WTC11 (cell line): ENCODE results near the gene MAPK12. TPM values are rescaled to one million over a fixed set of nuclear protein-coding genes. Genes with fewer than 3 reads are reported as not detected.
A peak's percentile ranks its signal among the peaks of the same experiment; 100 is the strongest.

Experiments used
- ATAC-seq: fragments of 200-7000 bp; cut with Tn5 transposase; 2 replicates; pipeline ENCODE4 v1.10.0; 2021; ENCODE audit warnings: mild to moderate bottlenecking, moderate library complexity
- CTCF ChIA-PET: fragments of 300-600 bp; sonication (Branson Sonifier 250); formaldehyde crosslinking; loops from one replicate; lab custom pipeline; 2021; ENCODE audit warnings: antibody characterized with exemption; lab: Charles Lee
- POLR2A ChIA-PET: fragments of 350-600 bp; sonication (Branson Sonifier 250); formaldehyde crosslinking; loops from one replicate; lab custom pipeline; 2021; ENCODE audit warnings: antibody characterized with exemption; lab: Charles Lee
- DNase-seq: peaks from one replicate; pipeline ENCODE4 v3.0.0; 2021; ENCODE audit warnings: low spot score
- H3K27ac Mint-ChIP-seq: 2 replicates; pipeline ENCODE4 v1.8.0; 2021; ENCODE audit warnings: mixed read lengths
- H3K27me3 Mint-ChIP-seq: 2 replicates; pipeline ENCODE4 v1.8.0; 2021; ENCODE audit warnings: low read depth, mild to moderate bottlenecking, moderate library complexity, mixed read lengths
- H3K36me3 Mint-ChIP-seq: 2 replicates; pipeline ENCODE4 v1.8.0; 2021; ENCODE audit warnings: mixed read lengths
- H3K4me1 Mint-ChIP-seq: 2 replicates; pipeline ENCODE4 v1.8.0; 2022; ENCODE audit warnings: mixed read lengths
- H3K4me3 Mint-ChIP-seq: 2 replicates; pipeline ENCODE4 v1.8.0; 2021; ENCODE audit warnings: mild to moderate bottlenecking, moderate library complexity, mixed read lengths
- H3K9me3 Mint-ChIP-seq: 2 replicates; pipeline ENCODE4 v1.8.0; 2021; ENCODE audit warnings: mixed read lengths
- E2F1 ChIP-seq: sonication (generic); formaldehyde crosslinking; IDR thresholded peaks from 2 replicates; pipeline ENCODE4 v1.8.0; 2022; ENCODE audit warnings: mild to moderate bottlenecking, missing genetic modification reagents
- EMX1 ChIP-seq: fragments of 250-450 bp; sonication (Bioruptor Pico); IDR thresholded peaks from 2 replicates; pipeline ENCODE4 v1.8.0; 2021; ENCODE audit warnings: mild to moderate bottlenecking
- FOXK1 ChIP-seq: sonication (generic); formaldehyde crosslinking; IDR thresholded peaks from 2 replicates; pipeline ENCODE4 v1.8.0; 2022; ENCODE audit warnings: mild to moderate bottlenecking, moderate library complexity, missing genetic modification reagents
- FOXP1 ChIP-seq: sonication (generic); formaldehyde crosslinking; IDR thresholded peaks from 2 replicates; pipeline ENCODE4 v1.8.0; 2022; ENCODE audit warnings: missing genetic modification reagents, mild to moderate bottlenecking, moderate library complexity, borderline replicate concordance
- GTF2I ChIP-seq: fragments of 250-450 bp; sonication (Bioruptor Pico); conservative IDR thresholded peaks from 2 replicates; pipeline ENCODE4 v1.4.0; 2021; ENCODE audit warnings: mild to moderate bottlenecking
- HMGA2 ChIP-seq: fragments of 250-450 bp; sonication (Bioruptor Pico); IDR thresholded peaks from 2 replicates; pipeline ENCODE4 v1.4.0; 2021; ENCODE audit warnings: mild to moderate bottlenecking, moderate library complexity
- MAX ChIP-seq: sonication (generic); formaldehyde crosslinking; IDR thresholded peaks from 2 replicates; pipeline ENCODE4 v1.8.0; 2022; ENCODE audit warnings: mild to moderate bottlenecking, missing genetic modification reagents
- MLX ChIP-seq: sonication (generic); formaldehyde crosslinking; IDR thresholded peaks from 2 replicates; pipeline ENCODE4 v1.8.1; 2023; ENCODE audit warnings: mild to moderate bottlenecking, missing genetic modification reagents, moderate library complexity
- MXD4 ChIP-seq: fragments of 250-450 bp; sonication (Bioruptor Pico); IDR thresholded peaks from 2 replicates; pipeline ENCODE4 v1.8.0; 2021; ENCODE audit warnings: mild to moderate bottlenecking, moderate library complexity, borderline replicate concordance
- NR1H2 ChIP-seq: sonication (generic); formaldehyde crosslinking; IDR thresholded peaks from 2 replicates; pipeline ENCODE4 v1.9.0; 2021; ENCODE audit warnings: mild to moderate bottlenecking, moderate library complexity, missing genetic modification reagents
- PRDM15 ChIP-seq: sonication (generic); formaldehyde crosslinking; IDR thresholded peaks from 2 replicates; pipeline ENCODE4 v1.8.0; 2022; ENCODE audit warnings: missing genetic modification reagents
- PRRX2 ChIP-seq: fragments of 250-450 bp; sonication (Bioruptor Pico); IDR thresholded peaks from 2 replicates; pipeline ENCODE4 v1.8.0; 2021; ENCODE audit warnings: mild to moderate bottlenecking
- SP1 ChIP-seq: sonication (generic); formaldehyde crosslinking; conservative IDR thresholded peaks from 2 replicates; pipeline ENCODE4 v1.8.1; 2022; ENCODE audit warnings: missing genetic modification reagents
- TEAD4 ChIP-seq: sonication (generic); formaldehyde crosslinking; IDR thresholded peaks from 2 replicates; pipeline ENCODE4 v1.8.0; 2022; ENCODE audit warnings: mild to moderate bottlenecking, missing genetic modification reagents
- USF2 ChIP-seq: sonication (generic); formaldehyde crosslinking; IDR thresholded peaks from 2 replicates; pipeline ENCODE4 v1.8.1; 2023; ENCODE audit warnings: mild to moderate bottlenecking, missing genetic modification reagents, moderate library complexity
- ZNF121 ChIP-seq: sonication (generic); formaldehyde crosslinking; IDR thresholded peaks from 2 replicates; pipeline ENCODE4 v1.8.0; 2023; ENCODE audit warnings: missing genetic modification reagents
- ZNF512 ChIP-seq: sonication (generic); formaldehyde crosslinking; IDR thresholded peaks from 2 replicates; pipeline ENCODE4 v1.8.1; 2022; ENCODE audit warnings: missing genetic modification reagents, borderline replicate concordance
- total RNA-seq: library from RNA; stranded (reverse); gene quantifications from 3 replicates; pipeline ENCODE4 v1.2.3, GENCODE V29; 2021
- TF ChIP-seq, protein P1 (sequence below): fragments of 250-450 bp; sonication (Bioruptor Pico); IDR thresholded peaks from 2 replicates; pipeline ENCODE4 v2.1.2; 2022; ENCODE audit warnings: mild to moderate bottlenecking, moderate library complexity
- TF ChIP-seq, protein P2 (sequence below): sonication (generic); formaldehyde crosslinking; IDR thresholded peaks from 2 replicates; pipeline ENCODE4 v1.8.0; 2023; ENCODE audit warnings: mild to moderate bottlenecking, missing genetic modification reagents
- TF ChIP-seq, protein P3 (sequence below): sonication (generic); formaldehyde crosslinking; IDR thresholded peaks from 2 replicates; pipeline ENCODE4 v1.8.0; 2022; ENCODE audit warnings: mild to moderate bottlenecking, missing genetic modification reagents

Gene MAPK12
- total RNA-seq, 1 experiment from 2014 or later: 31.0 TPM

DNA sequence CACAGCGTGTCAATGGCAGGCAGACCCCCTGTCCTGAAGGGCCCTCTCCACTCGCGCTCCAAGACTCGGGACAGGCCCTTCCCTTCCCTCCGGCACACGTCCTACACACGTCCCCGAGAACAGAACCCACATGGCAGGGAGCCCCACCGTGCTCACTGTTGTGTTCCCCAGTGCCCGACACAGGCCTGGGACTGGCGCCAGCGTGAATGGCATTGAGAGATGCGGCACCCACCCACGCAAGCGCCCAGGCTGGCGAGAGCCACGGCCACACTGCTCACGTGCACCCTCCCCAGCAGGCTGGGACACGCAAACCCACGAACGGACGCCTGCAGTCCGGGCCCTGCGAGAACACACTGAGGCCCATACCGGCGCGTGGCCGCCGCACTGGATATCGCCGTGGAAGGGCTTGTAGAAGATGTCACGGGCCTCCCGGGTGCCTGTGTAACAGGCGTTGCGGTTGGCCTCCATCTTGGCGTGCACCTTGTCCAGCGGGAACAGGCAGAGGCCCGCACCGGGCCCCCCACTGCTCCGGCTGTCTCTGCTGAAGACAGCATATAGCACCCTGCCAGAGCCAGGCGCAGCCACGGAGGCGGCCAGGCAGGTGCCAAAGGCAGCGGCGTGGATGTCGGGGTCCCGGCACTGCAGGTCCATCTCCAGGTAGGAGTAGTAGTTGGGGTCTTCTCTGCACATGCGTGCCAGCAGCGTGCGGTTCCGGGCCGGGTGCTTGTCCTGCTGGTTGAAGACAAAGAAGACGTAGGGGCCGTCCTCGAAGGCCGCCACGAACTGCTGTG, 27.9 kb upstream of the MAPK12 start:
- no peaks in the 10 kb centered on the region for H3K9me3 Mint-ChIP-seq
- CTCF ChIA-PET: interaction anchor here (1.3 kb wide), 1 partner anchor 17 kb away, joined by 3 read pairs; no protein-coding TSS in a partner anchor

More for the DNA sequence above, 27.9 kb upstream of the MAPK12 start:
- Mint-ChIP-seq H3K36me3 (peaks cover 4% of the 10 kb centered on the region; the same call in 1 of the 2 replicates), H3K27me3 (no peaks in the 10 kb centered on the region), H3K4me1 (peaks cover 10% of the 10 kb centered on the region), H3K27ac (peak overlapping the region; percentile 49; the same call in 1 of the 2 replicates), H3K4me3 (no peak overlapping the region)
- ATAC-seq (no peak), DNase-seq (no peak)
- TF ChIP-seq NR1H2 (CRISPR knock-in tag): no peak
- TF ChIP-seq MLX (CRISPR knock-in tag): no peak
- TF ChIP-seq, protein P1, sequence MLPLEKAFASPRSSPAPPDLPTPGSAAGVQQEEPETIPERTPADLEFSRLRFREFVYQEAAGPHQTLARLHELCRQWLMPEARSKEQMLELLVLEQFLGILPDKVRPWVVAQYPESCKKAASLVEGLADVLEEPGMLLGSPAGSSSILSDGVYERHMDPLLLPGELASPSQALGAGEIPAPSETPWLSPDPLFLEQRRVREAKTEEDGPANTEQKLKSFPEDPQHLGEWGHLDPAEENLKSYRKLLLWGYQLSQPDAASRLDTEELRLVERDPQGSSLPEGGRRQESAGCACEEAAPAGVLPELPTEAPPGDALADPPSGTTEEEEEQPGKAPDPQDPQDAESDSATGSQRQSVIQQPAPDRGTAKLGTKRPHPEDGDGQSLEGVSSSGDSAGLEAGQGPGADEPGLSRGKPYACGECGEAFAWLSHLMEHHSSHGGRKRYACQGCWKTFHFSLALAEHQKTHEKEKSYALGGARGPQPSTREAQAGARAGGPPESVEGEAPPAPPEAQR (CRISPR knock-in tag): no peak
- no peak for TF ChIP-seq EMX1
- TF ChIP-seq FOXP1 (CRISPR knock-in tag): no peak
- TF ChIP-seq USF2 (CRISPR knock-in tag): no peak
- TF ChIP-seq MAX (CRISPR knock-in tag): no peak
- TF ChIP-seq HMGA2 (CRISPR knock-in tag): no peak
- TF ChIP-seq, protein P2, sequence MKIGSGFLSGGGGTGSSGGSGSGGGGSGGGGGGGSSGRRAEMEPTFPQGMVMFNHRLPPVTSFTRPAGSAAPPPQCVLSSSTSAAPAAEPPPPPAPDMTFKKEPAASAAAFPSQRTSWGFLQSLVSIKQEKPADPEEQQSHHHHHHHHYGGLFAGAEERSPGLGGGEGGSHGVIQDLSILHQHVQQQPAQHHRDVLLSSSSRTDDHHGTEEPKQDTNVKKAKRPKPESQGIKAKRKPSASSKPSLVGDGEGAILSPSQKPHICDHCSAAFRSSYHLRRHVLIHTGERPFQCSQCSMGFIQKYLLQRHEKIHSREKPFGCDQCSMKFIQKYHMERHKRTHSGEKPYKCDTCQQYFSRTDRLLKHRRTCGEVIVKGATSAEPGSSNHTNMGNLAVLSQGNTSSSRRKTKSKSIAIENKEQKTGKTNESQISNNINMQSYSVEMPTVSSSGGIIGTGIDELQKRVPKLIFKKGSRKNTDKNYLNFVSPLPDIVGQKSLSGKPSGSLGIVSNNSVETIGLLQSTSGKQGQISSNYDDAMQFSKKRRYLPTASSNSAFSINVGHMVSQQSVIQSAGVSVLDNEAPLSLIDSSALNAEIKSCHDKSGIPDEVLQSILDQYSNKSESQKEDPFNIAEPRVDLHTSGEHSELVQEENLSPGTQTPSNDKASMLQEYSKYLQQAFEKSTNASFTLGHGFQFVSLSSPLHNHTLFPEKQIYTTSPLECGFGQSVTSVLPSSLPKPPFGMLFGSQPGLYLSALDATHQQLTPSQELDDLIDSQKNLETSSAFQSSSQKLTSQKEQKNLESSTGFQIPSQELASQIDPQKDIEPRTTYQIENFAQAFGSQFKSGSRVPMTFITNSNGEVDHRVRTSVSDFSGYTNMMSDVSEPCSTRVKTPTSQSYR: no peak
- TF ChIP-seq ZNF512: no peak
- TF ChIP-seq PRRX2 (CRISPR knock-in tag): no peak
- TF ChIP-seq, protein P3, sequence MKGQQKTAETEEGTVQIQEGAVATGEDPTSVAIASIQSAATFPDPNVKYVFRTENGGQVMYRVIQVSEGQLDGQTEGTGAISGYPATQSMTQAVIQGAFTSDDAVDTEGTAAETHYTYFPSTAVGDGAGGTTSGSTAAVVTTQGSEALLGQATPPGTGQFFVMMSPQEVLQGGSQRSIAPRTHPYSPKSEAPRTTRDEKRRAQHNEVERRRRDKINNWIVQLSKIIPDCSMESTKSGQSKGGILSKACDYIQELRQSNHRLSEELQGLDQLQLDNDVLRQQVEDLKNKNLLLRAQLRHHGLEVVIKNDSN (CRISPR knock-in tag): no peak
- TF ChIP-seq ZNF121 (CRISPR knock-in tag): no peak
- no peak for TF ChIP-seq E2F1 (CRISPR knock-in tag)
- no peak for TF ChIP-seq GTF2I
- no peak for TF ChIP-seq MXD4 (CRISPR knock-in tag)
- TF ChIP-seq PRDM15 (CRISPR knock-in tag): no peak
- TF ChIP-seq TEAD4 (CRISPR knock-in tag): no peak
- TF ChIP-seq FOXK1 (CRISPR knock-in tag): no peak
- no peak for TF ChIP-seq SP1 (CRISPR knock-in tag)
- POLR2A ChIA-PET: no interaction called here
